GM12892 (cell line): ENCODE measurements around the gene THRB.

Experiments
- POLR2A ChIP-seq: IDR thresholded peaks from 2 replicates; pipeline ENCODE4 v1.6.1; 2011; ENCODE audit warnings: low read depth, low read length, control low read depth
- POLR2AphosphoS5 ChIP-seq: IDR thresholded peaks from 2 replicates; pipeline ENCODE4 v1.6.1; 2011; ENCODE audit warnings: low read depth, low read length, control low read depth

DNA sequence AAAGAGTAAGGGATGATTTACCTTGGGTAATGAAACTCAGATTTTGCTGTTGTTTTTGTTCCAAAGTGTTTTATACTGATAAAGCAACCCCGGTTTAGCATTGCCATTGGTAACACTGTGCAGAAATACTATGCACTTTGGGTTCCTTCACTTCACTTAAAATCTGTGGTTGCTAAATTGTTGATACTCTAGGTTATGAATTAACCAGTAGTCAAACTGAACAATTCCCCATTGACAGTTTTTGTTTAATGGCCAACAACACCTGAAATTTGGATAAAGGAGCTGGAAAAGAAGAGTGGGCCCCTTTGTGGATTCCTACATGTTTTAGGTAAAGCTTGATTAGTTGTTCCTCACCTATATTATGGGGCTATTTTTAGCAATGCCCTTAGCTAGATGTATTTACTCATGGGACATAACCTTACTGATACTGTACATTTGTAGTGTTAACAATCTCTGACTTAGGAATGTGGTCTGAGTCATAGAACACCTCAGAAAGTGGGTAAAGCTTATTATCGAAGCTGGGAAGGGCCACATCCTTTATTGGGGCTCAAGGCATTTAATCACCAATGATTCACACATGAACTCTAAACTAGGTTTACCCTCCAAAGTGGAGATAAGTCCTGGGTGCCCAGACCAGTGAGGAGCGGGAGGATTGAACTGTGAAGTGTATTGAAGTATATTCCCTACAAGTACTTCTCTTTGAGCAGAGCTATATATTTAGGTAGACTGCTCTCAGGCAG lies 29.5 kb upstream of the THRB start:
- no peak for TF ChIP-seq POLR2AphosphoS5
- no peak for TF ChIP-seq POLR2A
